IMR-90 (cell line): ENCODE measurements around the gene ADPRS. TPM values are rescaled to one million over a fixed set of nuclear protein-coding genes. Genes with fewer than 3 reads are reported as not detected.
A peak's percentile ranks its signal among the peaks of the same experiment; 100 is the strongest.

ENCODE experiments used
- ATAC-seq: fragments of 200-7000 bp; cut with Tn5 transposase; 2 replicates; pipeline ENCODE4 v1.9.1; 2020; ENCODE audit warnings: low read depth, mild to moderate bottlenecking, moderate library complexity
- BruUV-seq: library from RNA; stranded (reverse); fragments of 400-500 nt; replicated peaks from 2 replicates; lab custom pipeline; 2021; lab: Mats Ljungman, UMichigan
- CTCF ChIA-PET: fragments of 300-600 bp; formaldehyde crosslinking; extraction: SDS; loops from one replicate; lab custom pipeline; 2021; ENCODE audit warnings: antibody characterized with exemption; lab: Yijun Ruan, JAX
- POLR2A ChIA-PET: fragments of 300-600 bp; sonication (Branson Sonifier 250); formaldehyde crosslinking; loops from one replicate; lab custom pipeline; 2022; ENCODE audit warnings: antibody characterized with exemption; ENCODE audit not compliant: unreplicated experiment; lab: Charles Lee
- DNase-seq: peaks from one replicate; pipeline ENCODE4 v3.0.0; 2013
- H2AFZ ChIP-seq: replicated peaks from 2 replicates; pipeline ENCODE3; 2013; ENCODE audit warnings: low read length, mild to moderate bottlenecking; ENCODE audit not compliant: poor library complexity
- H2AK5ac ChIP-seq: 2 replicates; pipeline ENCODE4 v1.6.1; 2013; ENCODE audit warnings: low read depth, low read length, inconsistent platforms
- H2AK9ac ChIP-seq: replicated peaks from 2 replicates; pipeline ENCODE3; 2013; ENCODE audit warnings: mild to moderate bottlenecking, low read depth, low read length, moderate library complexity; ENCODE audit not compliant: poor library complexity
- H2BK120ac ChIP-seq: 2 replicates; pipeline ENCODE4 v1.6.1; 2013; ENCODE audit warnings: low read depth, low read length, inconsistent platforms
- H2BK15ac ChIP-seq: 3 replicates; pipeline ENCODE4 v1.6.1; 2013; ENCODE audit warnings: low read depth, low read length, inconsistent platforms
- H2BK20ac ChIP-seq: 2 replicates; pipeline ENCODE4 v1.6.1; 2013; ENCODE audit warnings: low read depth, mild to moderate bottlenecking, inconsistent platforms, low read length, moderate library complexity
- H2BK5ac ChIP-seq: 2 replicates; pipeline ENCODE4 v1.6.1; 2013; ENCODE audit warnings: mild to moderate bottlenecking, low read depth, low read length, inconsistent platforms; ENCODE audit not compliant: poor library complexity, severe bottlenecking
- H3K14ac ChIP-seq: replicated peaks from 2 replicates; pipeline ENCODE4 v1.6.1; 2013; ENCODE audit warnings: low read depth, low read length, inconsistent platforms
- H3K18ac ChIP-seq: 2 replicates; pipeline ENCODE4 v1.6.1; 2013; ENCODE audit warnings: low read depth, low read length, control low read depth
- H3K23ac ChIP-seq: 2 replicates; pipeline ENCODE4 v1.6.1; 2013; ENCODE audit warnings: low read depth, low read length, inconsistent platforms
- H3K27ac ChIP-seq: 2 replicates; pipeline ENCODE4 v1.5.1; 2013; ENCODE audit warnings: mild to moderate bottlenecking, control low read depth, low read length; ENCODE audit not compliant: insufficient read depth
- H3K27me3 ChIP-seq: 2 replicates; pipeline ENCODE4 v1.6.1; 2013; ENCODE audit warnings: low read length; ENCODE audit not compliant: control insufficient read depth, insufficient read depth
- H3K36me3 ChIP-seq: 2 replicates; pipeline ENCODE4 v1.6.1; 2013; ENCODE audit warnings: low read length, mixed read lengths; ENCODE audit not compliant: control insufficient read depth, insufficient read depth
- H3K4ac ChIP-seq: 2 replicates; pipeline ENCODE4 v1.6.1; 2013; ENCODE audit warnings: low read depth, low read length, inconsistent platforms
- H3K4me1 ChIP-seq: 2 replicates; pipeline ENCODE4 v1.6.1; 2013; ENCODE audit warnings: low read length, mixed read lengths; ENCODE audit not compliant: control insufficient read depth, insufficient read depth
- H3K4me2 ChIP-seq: 2 replicates; pipeline ENCODE4 v1.6.1; 2013; ENCODE audit warnings: low read depth, mild to moderate bottlenecking, control low read depth, low read length, moderate library complexity
- H3K4me3 ChIP-seq: 2 replicates; pipeline ENCODE4 v1.5.1; 2013; ENCODE audit warnings: low read depth, mild to moderate bottlenecking, control low read depth, low read length, moderate library complexity; ENCODE audit not compliant: insufficient read depth
- H3K56ac ChIP-seq: 2 replicates; pipeline ENCODE4 v1.6.1; 2013; ENCODE audit warnings: low read length, inconsistent platforms; ENCODE audit not compliant: insufficient read depth; ENCODE audit errors: extremely low read depth
- H3K79me1 ChIP-seq, 2 experiments: 2 replicates each; pipeline ENCODE4 v1.6.1; 2013; ENCODE audit warnings: low read length in 2 of 2, inconsistent platforms in 1 of 2, low read depth in 1 of 2
- H3K9ac ChIP-seq: 2 replicates; pipeline ENCODE4 v1.6.1; 2013; ENCODE audit warnings: low read depth, low read length, control low read depth
- H3K9me1 ChIP-seq: 2 replicates; pipeline ENCODE4 v1.6.1; 2013; ENCODE audit warnings: low read length, inconsistent platforms; ENCODE audit not compliant: insufficient read depth
- H3K9me3 ChIP-seq: 2 replicates; pipeline ENCODE4 v1.6.1; 2013; ENCODE audit warnings: low read length; ENCODE audit not compliant: control insufficient read depth, insufficient read depth
- H4K20me1 ChIP-seq: 2 replicates; pipeline ENCODE4 v1.6.1; 2013; ENCODE audit warnings: low read length, inconsistent platforms; ENCODE audit not compliant: insufficient read depth
- H4K5ac ChIP-seq: 2 replicates; pipeline ENCODE4 v1.6.1; 2013; ENCODE audit warnings: mild to moderate bottlenecking, low read depth, low read length, control low read depth
- H4K8ac ChIP-seq, 2 experiments: 2 replicates each; pipeline ENCODE4 v1.6.1; 2013; ENCODE audit warnings: low read depth in 2 of 2, low read length in 2 of 2, control low read depth in 1 of 2, inconsistent platforms in 1 of 2
- H4K91ac ChIP-seq: 2 replicates; pipeline ENCODE4 v1.6.1; 2013; ENCODE audit warnings: low read depth, low read length, inconsistent platforms; ENCODE audit not compliant: insufficient read depth
- BHLHE40 ChIP-seq: fragments of 150-350 bp; IDR thresholded peaks from 2 replicates; pipeline ENCODE4 v1.6.1; 2016; ENCODE audit warnings: mild to moderate bottlenecking, low read depth, low read length
- CEBPB ChIP-seq: IDR thresholded peaks from 2 replicates; pipeline ENCODE4 v1.6.1; 2012; ENCODE audit warnings: low read depth, low read length, improper control_type of control experiment
- CHD1 ChIP-seq: IDR thresholded peaks from 2 replicates; pipeline ENCODE4 v1.6.1; 2012; ENCODE audit warnings: low read depth, low read length, improper control_type of control experiment
- CTCF ChIP-seq: conservative IDR thresholded peaks from 2 replicates; pipeline ENCODE4 v1.5.1; 2012; ENCODE audit warnings: mild to moderate bottlenecking, low read depth, low read length, improper control_type of control experiment
- ELK1 ChIP-seq: fragments of 150-350 bp; IDR thresholded peaks from 2 replicates; pipeline ENCODE4 v1.6.1; 2016; ENCODE audit warnings: low read depth, mild to moderate bottlenecking, low read length, moderate library complexity, borderline replicate concordance
- FOS ChIP-seq: fragments of 150-350 bp; IDR thresholded peaks from 2 replicates; pipeline ENCODE4 v1.6.1; 2016; ENCODE audit warnings: low read depth, low read length
- MAFK ChIP-seq: IDR thresholded peaks from 2 replicates; pipeline ENCODE4 v1.6.1; 2012; ENCODE audit warnings: low read depth, low read length, improper control_type of control experiment
- MAZ ChIP-seq: IDR thresholded peaks from 2 replicates; pipeline ENCODE4 v1.6.1; 2012; ENCODE audit warnings: low read depth, mild to moderate bottlenecking, low read length, improper control_type of control experiment, moderate library complexity, borderline replicate concordance
- MXI1 ChIP-seq: IDR thresholded peaks from 2 replicates; pipeline ENCODE4 v1.6.1; 2012; ENCODE audit warnings: low read depth, mild to moderate bottlenecking, low read length, moderate library complexity, borderline replicate concordance
- NFE2L2 ChIP-seq: fragments of 150-350 bp; IDR thresholded peaks from 2 replicates; pipeline ENCODE4 v1.6.1; 2016; ENCODE audit warnings: low read depth, mild to moderate bottlenecking, low read length
- POLR2A ChIP-seq: IDR thresholded peaks from 2 replicates; pipeline ENCODE4 v1.6.1; 2012; ENCODE audit warnings: mild to moderate bottlenecking, low read depth, low read length
- RAD21 ChIP-seq: IDR thresholded peaks from 2 replicates; pipeline ENCODE4 v1.6.1; 2012; ENCODE audit warnings: low read length, improper control_type of control experiment
- RCOR1 ChIP-seq: IDR thresholded peaks from 2 replicates; pipeline ENCODE4 v1.6.1; 2012; ENCODE audit warnings: mild to moderate bottlenecking, low read length, improper control_type of control experiment; ENCODE audit not compliant: insufficient replicate concordance
- RFX5 ChIP-seq: IDR thresholded peaks from 2 replicates; pipeline ENCODE4 v1.8.0; 2012; ENCODE audit warnings: low read depth, mild to moderate bottlenecking, low read length, moderate library complexity
- SMC3 ChIP-seq: fragments of 150-350 bp; IDR thresholded peaks from 2 replicates; pipeline ENCODE4 v1.6.1; 2016; ENCODE audit warnings: low read depth, mild to moderate bottlenecking, antibody characterized with exemption, low read length, moderate library complexity
- USF2 ChIP-seq: fragments of 150-350 bp; IDR thresholded peaks from 2 replicates; pipeline ENCODE4 v1.6.1; 2017; ENCODE audit warnings: mild to moderate bottlenecking, antibody characterized with exemption, low read length, low read depth
- WGBS, 2 experiments: methylation state at CpG; one replicate each; pipeline versions ENCODE4 v1.1.5 to v1.1.7; 2013; ENCODE audit warnings: missing lambda C conversion rate in 2 of 2; ENCODE audit not compliant: insufficient read length in 1 of 2; ENCODE audit errors: extremely low coverage in 2 of 2; 5-methylcytosine and 5-hydroxymethylcytosine counted together
- dilution Hi-C: fragments of 300-500 bp; cut with HindIII; formaldehyde crosslinking; loops from one replicate; pipeline ENCODE4 v1.14.3; 2018; ENCODE audit warnings: low sequenced_read_pairs; ENCODE audit not compliant: unreplicated experiment
- in situ Hi-C: fragments of 300-500 bp; cut with MboI; formaldehyde crosslinking; loops from 3 replicates; pipeline ENCODE4 v1.14.3; 2019; ENCODE audit warnings: low sequenced_read_pairs, inconsistent platforms, mixed read lengths
- intact Hi-C: fragments of 100-400 bp; cut with micrococcal nuclease; formaldehyde crosslinking; loops from 2 replicates; pipeline ENCODE4 v1.10.0; 2022
- polyA plus RNA-seq, 3 experiments: library from polyadenylated mRNA; depleted of rRNA; stranded (reverse); fragments of >200 nt; gene quantifications; 2 replicates each; pipeline ENCODE4 v1.2.3, GENCODE V29; 2012; ENCODE audit warnings: low replicate concordance in 1 of 3
- total RNA-seq: library from RNA; depleted of rRNA; stranded (reverse); fragments of >200 nt; gene quantifications from 2 replicates; pipeline ENCODE4 v1.2.3, GENCODE V29; 2012

The ADPRS gene
- total and polyA plus RNA-seq, 2 of the 4 experiments (the other 2 are of a cell fraction), result 31.0 to 37.2 TPM

GRCh38 chr1:36114371-36114770 is 25.7 kb downstream of the ADPRS start:
- CTCF ChIA-PET, result interaction anchor here (0.7 kb wide), 1 partner anchor 14 kb away, joined by 7 read pairs; no protein-coding TSS in a partner anchor

More at GRCh38 chr1:36114371-36114770, 25.7 kb downstream of the ADPRS start:
- H3K23ac ChIP-seq, result no peak overlapping the region
- no peak overlapping the region for H4K91ac ChIP-seq
- no peak overlapping the region for H3K27ac ChIP-seq
- no TSS peak for BruUV-seq
- no peak overlapping the region for H2BK15ac ChIP-seq
- H2BK20ac ChIP-seq, result 0 out of 2 replicates have a peak overlapping the region, but pooled peaks have one; percentile 17
- H4K5ac ChIP-seq, result no peak overlapping the region
- H3K9me1 ChIP-seq, result peaks cover 7% of the 10 kb centered on the region; the same call in 1 of the 2 replicates
- H2AFZ ChIP-seq, result peak overlapping the region; percentile 86
- peak overlapping the region; percentile 7 for H2AK9ac ChIP-seq
- 85% methylated on average over 2 of the region's 5 CpGs; no CpG with 5 or more reads in 1 of the 2 experiments for WGBS, 2 experiments
- H3K79me1 ChIP-seq, result no peaks in the 10 kb centered on the region
- H2BK5ac ChIP-seq, result no peak overlapping the region
- H2BK120ac ChIP-seq, result no peak overlapping the region
- no peak overlapping the region for H3K4me3 ChIP-seq
- H3K27me3 ChIP-seq, result no peaks in the 10 kb centered on the region
- H3K56ac ChIP-seq, result no peak overlapping the region
- no peaks in the 10 kb centered on the region for H3K36me3 ChIP-seq
- TF ChIP-seq SMC3 (no peak), FOS (no peak), MXI1 (no peak), CHD1 (no peak), ELK1 (no peak), RFX5 (no peak), CEBPB (no peak), CTCF (no peak), MAZ (no peak), RAD21 (no peak), RCOR1 (no peak), POLR2A (no peak), USF2 (no peak), BHLHE40 (no peak), MAFK (no peak), NFE2L2 (no peak)
- H3K4ac ChIP-seq, result peak overlapping the region; percentile 26; the same call in 1 of the 2 replicates
- POLR2A ChIA-PET, result no interaction called here
- peak overlapping the region; percentile 12; the same call in 1 of the 2 replicates for H2AK5ac ChIP-seq
- dilution Hi-C loops (no loop called here), intact Hi-C loops (no loop called here), in situ Hi-C loops (loop anchor here (25.0 kb wide), 1 partner anchor 298 kb away; no protein-coding TSS in a partner anchor)
- no peak overlapping the region for H3K18ac ChIP-seq
- DNase-seq, result no peak
- no peak for ATAC-seq
- H4K8ac ChIP-seq, result no peak overlapping the region
- H3K4me1 ChIP-seq, result peaks cover 8% of the 10 kb centered on the region
- H3K9ac ChIP-seq, result no peak overlapping the region
- no peak overlapping the region for H3K4me2 ChIP-seq
- H3K14ac ChIP-seq, result no peak overlapping the region
- H4K20me1 ChIP-seq, result no peaks in the 10 kb centered on the region; the same call in 1 of the 2 replicates
- H3K9me3 ChIP-seq, result no peaks in the 10 kb centered on the region
